Tibial artery (tissue), 4 donors: ENCODE measurements around the gene CELSR1.

Experiments
- DNase-seq, 2 donors: peaks; one replicate each; pipeline ENCODE4 v3.0.0-alpha.2; 2019
- H3K27ac ChIP-seq, 2 donors: fragments of 200-600 bp; sonication (generic) in 1 of 2; 1 replicate in 1 of 2; 2 replicates in 1 of 2; pipeline ENCODE4 v1.5.1; 2018 to 2019; ENCODE audit warnings: mild to moderate bottlenecking in 1 of 2
- H3K27me3 ChIP-seq, 2 donors: fragments of 200-600 bp; sonication (generic) in 1 of 2; one replicate each; pipeline versions ENCODE4 v1.5.1 to v1.6.0; 2016 to 2019
- H3K36me3 ChIP-seq, 3 donors: fragments of 200-600 bp; sonication (generic) in 2 of 3; one replicate each; pipeline ENCODE4 v1.5.1; 2016 to 2019; ENCODE audit warnings: mild to moderate bottlenecking in 2 of 3
- H3K4me1 ChIP-seq, 4 donors: fragments of 200-600 bp; sonication (generic) in 2 of 4; 1 replicate in 3 of 4; 2 replicates in 1 of 4; pipeline ENCODE4 v1.5.1; 2016 to 2019
- H3K4me3 ChIP-seq, 2 donors: fragments of 200-600 bp; sonication (generic) in 1 of 2; 1 replicate in 1 of 2; 2 replicates in 1 of 2; pipeline ENCODE4 v1.5.1; 2018 to 2019; ENCODE audit warnings: mild to moderate bottlenecking in 2 of 2
- H3K9me3 ChIP-seq, 3 donors: fragments of 200-600 bp; sonication (generic) in 1 of 3; one replicate each; pipeline ENCODE4 v1.5.1; 2016 to 2019
- CTCF ChIP-seq, 2 experiments: fragments of 200-600 bp in 1 of 2; fragments of 450-650 bp in 1 of 2; IDR thresholded peaks; one replicate each; pipeline ENCODE4 v1.5.1; 2017 to 2019; ENCODE audit warnings: antibody characterized with exemption in 2 of 2, mild to moderate bottlenecking in 1 of 2, moderate library complexity in 1 of 2
- intact Hi-C: fragments of 100-400 bp; cut with DNase I; formaldehyde crosslinking; loops from one replicate; pipeline ENCODE4 v1.15.0; 2023; ENCODE audit warnings: low total_unique reads

Gene CELSR1

DNA sequence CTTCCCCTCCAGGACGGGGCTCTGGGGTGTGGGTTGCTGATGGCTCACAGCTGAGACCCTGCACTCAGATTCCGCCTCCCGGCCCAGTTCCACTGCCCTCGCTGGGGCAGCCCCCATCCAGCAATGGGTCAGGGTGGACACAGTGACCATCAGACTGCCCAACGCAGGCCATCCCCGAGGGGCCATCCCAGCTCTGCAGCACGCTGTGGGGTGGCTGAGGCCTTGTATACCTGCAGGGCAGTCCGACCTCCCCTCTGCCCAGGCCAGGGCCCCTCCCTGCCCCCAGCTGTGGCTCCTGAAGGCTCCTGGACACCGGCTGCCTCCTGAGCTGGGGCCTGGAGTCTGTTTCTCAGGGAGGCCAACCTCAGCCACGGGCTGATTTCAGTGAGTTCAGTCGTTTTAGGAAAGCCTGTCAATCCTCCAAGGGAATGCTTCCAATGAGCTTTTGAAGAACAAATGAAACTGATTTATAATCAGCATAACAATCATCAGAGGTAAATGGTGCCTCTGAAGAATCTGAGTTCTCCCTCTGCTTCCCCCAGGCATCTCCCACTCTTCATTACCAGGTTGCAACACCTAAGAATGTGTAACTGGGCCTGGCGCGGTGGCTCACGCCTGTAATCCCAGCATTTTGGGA is 95.1 kb downstream of the CELSR1 start:
- Histone ChIP-seq H3K27ac (no peak overlapping the region), H3K9me3 (no peaks in the 10 kb centered on the region), H3K27me3 (peaks cover 0 to 20% of the 10 kb centered on the region in 2 donors), H3K36me3 (no peaks in the 10 kb centered on the region), H3K4me1 (no peaks in the 10 kb centered on the region), H3K4me3 (no peak overlapping the region)
- intact Hi-C loops, result no loop called here
- DNase-seq, result no peak
- no peak for TF ChIP-seq CTCF (IDR thresholded peaks at IDR 0.05)

DNA sequence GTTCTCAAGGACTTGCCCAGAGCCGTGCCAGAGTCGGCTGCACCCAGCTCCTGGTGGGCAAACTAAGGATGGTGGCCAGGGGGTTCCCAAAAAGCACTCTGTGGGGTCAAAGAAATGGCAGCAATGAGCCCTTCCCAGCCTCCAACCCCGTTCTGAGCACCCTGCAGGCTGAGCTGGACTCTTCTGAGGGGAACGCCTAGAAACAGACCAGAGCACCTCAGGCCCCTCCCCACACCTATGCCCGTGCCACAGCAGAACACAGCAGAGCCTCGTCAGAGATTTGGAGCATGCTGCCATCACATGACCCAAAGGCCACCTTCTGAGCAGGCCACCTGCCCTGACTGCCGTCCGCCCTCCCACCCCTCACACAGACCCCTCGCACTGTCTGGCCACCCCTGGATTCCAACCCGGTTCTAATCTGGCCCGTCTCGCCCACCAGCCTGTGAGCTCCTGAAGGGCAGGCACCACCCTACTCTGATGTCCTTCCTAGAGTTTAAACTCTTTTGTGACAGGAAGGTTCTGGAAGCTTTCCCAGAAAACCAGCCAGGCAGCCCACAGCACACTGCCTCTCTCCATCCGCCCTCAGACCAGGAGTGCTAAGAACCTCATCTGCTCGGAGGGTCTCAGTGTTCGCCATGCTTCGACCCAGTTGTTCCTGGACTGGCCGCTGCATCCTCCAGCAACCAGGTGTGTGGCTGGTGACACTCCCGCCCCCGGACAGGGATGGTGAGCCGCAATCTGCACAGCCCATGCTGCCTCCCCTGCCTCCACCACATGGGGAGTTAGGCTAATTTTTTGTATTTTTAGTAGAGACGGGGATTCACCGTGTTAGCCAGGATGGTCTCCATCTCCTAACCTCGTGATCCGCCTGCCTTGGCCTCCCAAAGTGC is 97.6 kb downstream of the CELSR1 start:
- no peak for DNase-seq

DNA sequence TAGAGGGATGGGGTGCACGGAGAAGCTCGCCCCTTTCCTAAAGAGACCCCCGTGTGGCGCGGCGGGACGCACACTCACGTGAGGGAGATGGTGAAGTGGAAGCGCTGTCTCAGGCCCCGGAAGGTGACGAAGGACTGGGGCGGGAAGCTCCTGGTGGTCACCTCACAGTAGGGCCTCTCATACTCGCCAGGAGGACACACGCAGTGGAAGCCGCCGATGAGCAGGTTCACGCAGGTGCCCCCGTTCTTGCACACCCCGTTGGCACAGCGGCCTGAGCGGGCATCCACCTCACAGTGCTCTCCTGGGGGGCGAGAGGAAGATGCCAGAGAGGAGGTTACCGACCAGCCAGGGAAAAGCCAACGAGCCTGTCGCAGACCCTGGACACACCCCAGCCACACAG is 98.3 kb downstream of the CELSR1 start:
- Histone ChIP-seq H3K9me3 (no peaks in the 10 kb centered on the region), H3K27ac (no peak overlapping the region), H3K4me3 (no peak overlapping the region), H3K36me3 (peaks cover 0 to 5% (median 0%) of the 10 kb centered on the region in 3 donors), H3K27me3 (peaks cover 0 to 18% of the 10 kb centered on the region in 2 donors), H3K4me1 (no peaks in the 10 kb centered on the region)
- DNase-seq, result no peak
- intact Hi-C loops, result no loop called here
- TF ChIP-seq CTCF (IDR thresholded peaks at IDR 0.05), result no peak

More for the DNA sequence above, 97.6 kb downstream of the CELSR1 start:
- intact Hi-C loops, result no loop called here
- no peaks in the 10 kb centered on the region for H3K4me1 ChIP-seq
- TF ChIP-seq CTCF (IDR thresholded peaks at IDR 0.05), result no peak
- no peak overlapping the region for H3K27ac ChIP-seq
- no peaks in the 10 kb centered on the region for H3K9me3 ChIP-seq
- peaks cover 0 to 5% (median 0%) of the 10 kb centered on the region in 3 donors for H3K36me3 ChIP-seq
- peaks cover 0 to 18% of the 10 kb centered on the region in 2 donors for H3K27me3 ChIP-seq
- no peak overlapping the region for H3K4me3 ChIP-seq

- intact Hi-C loops, result no loop called here
- DNase-seq, result no peak
- no peak for TF ChIP-seq CTCF (IDR thresholded peaks at IDR 0.05)
- Histone ChIP-seq H3K9me3 (no peaks in the 10 kb centered on the region), H3K36me3 (peaks cover 0 to 5% (median 0%) of the 10 kb centered on the region in 3 donors), H3K27me3 (peaks cover 0 to 14% of the 10 kb centered on the region in 2 donors), H3K4me3 (no peak overlapping the region), H3K27ac (no peak overlapping the region), H3K4me1 (no peaks in the 10 kb centered on the region)
Observed at GRCh38 chr22:46437671-46438440, 99.6 kb downstream of the CELSR1 start.

DNA sequence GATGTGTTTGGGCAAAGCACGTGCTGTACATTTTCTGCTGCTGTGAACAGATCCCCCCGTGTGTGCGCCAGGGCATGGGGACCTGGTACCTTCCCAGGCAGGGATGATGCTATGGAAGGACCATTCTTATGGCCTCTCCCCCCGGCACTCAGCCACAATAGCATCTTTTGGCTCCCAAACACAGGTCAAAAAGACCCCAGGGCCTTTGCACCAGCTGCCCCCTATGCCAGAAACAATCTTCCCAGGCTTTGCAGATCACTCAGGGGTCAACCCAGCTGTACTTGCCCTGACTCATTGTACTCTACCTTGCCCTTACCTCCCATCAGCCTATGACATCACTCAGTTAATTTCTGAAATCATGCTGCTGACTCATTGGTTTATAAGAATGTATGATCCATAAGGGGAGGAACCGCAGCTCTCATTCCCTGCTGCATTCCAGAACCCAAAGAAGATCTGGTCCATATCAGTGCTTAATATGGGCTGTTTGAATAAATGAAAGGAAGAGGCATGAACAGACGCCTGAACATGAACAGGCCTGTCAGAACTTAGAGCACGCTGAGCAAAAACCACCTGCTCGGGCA is 100.7 kb downstream of the CELSR1 start:
- Histone ChIP-seq H3K27ac (no peak overlapping the region), H3K4me1 (no peaks in the 10 kb centered on the region), H3K4me3 (no peak overlapping the region), H3K36me3 (peaks cover 0 to 5% (median 0%) of the 10 kb centered on the region in 3 donors), H3K27me3 (peaks cover 0 to 16% of the 10 kb centered on the region in 2 donors), H3K9me3 (no peaks in the 10 kb centered on the region)
- no peak for DNase-seq
- intact Hi-C loops, result no loop called here
- no peak for TF ChIP-seq CTCF (IDR thresholded peaks at IDR 0.05)
